KOPT-K1 (cell line): Measurements from ENCODE around the gene ZNF662.

ENCODE experiments used
- H3K27ac ChIP-seq: fragments of 200-600 bp; sonication (generic); 2 replicates; pipeline ENCODE4 v1.5.1; 2016; ENCODE audit warnings: antibody characterized with exemption, mild to moderate bottlenecking, low read depth, low read length; ENCODE audit not compliant: poor library complexity, severe bottlenecking
- H3K36me3 ChIP-seq: fragments of 200-600 bp; sonication (generic); 2 replicates; pipeline ENCODE4 v1.5.1; 2017; ENCODE audit warnings: antibody characterized with exemption, mild to moderate bottlenecking, low read length, moderate library complexity; ENCODE audit not compliant: insufficient read depth
- H3K9me3 ChIP-seq: fragments of 200-600 bp; sonication (generic); 2 replicates; pipeline ENCODE4 v1.5.1; 2017; ENCODE audit warnings: antibody characterized with exemption, low read length, mild to moderate bottlenecking; ENCODE audit not compliant: insufficient read depth, poor library complexity, severe bottlenecking

The ZNF662 gene

DNA sequence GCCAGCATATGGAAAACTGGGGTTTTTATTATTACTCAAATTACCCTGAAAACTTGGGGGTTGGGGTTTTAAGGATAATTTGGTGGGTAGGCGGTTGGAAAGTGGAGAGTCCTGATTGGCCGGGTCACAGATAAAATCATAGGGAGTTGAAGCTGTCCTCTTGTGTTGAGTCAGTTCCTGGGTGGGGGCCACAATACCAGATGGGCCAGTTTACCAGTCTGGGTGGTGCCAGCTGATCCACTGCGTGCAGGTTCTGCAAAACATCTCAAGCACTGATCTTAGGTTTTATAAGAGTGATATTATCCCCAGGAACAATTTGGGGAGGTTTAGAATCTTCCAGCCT lies 4.9 kb upstream of the ZNF662 start:
- Histone ChIP-seq H3K36me3 (no peaks in the 10 kb centered on the region), H3K27ac (no peak overlapping the region)

DNA sequence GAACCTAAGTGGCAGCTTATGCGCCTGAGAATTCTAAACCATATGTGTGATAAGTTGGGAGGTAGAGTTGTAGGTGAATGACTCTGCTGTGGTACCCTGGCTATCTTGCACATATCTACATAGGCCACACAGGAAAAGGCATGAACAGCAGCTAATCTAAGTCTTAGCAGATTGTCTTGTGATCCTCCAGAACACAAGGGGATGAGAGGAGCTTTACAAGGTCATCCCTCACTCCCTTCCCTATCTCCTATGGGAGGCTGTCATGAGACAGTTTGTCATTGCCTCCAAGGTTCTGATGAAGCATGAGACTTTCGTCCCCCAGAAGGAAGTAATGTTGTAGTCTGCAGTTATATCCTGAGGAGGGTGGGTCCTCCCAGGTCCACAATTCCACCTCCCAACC lies 3.7 kb upstream of the ZNF662 start:
- Histone ChIP-seq H3K9me3 (peaks cover 15% of the 10 kb centered on the region), H3K27ac (no peak overlapping the region), H3K36me3 (no peaks in the 10 kb centered on the region)

More for the DNA sequence above, 4.9 kb upstream of the ZNF662 start:
- H3K9me3 ChIP-seq, result peaks cover 10% of the 10 kb centered on the region

GRCh38 chr3:42904076-42904475 lies 1.9 kb upstream of the ZNF662 start:
- Histone ChIP-seq H3K36me3 (no peaks in the 10 kb centered on the region), H3K9me3 (peaks cover 19% of the 10 kb centered on the region), H3K27ac (no peak overlapping the region)

DNA sequence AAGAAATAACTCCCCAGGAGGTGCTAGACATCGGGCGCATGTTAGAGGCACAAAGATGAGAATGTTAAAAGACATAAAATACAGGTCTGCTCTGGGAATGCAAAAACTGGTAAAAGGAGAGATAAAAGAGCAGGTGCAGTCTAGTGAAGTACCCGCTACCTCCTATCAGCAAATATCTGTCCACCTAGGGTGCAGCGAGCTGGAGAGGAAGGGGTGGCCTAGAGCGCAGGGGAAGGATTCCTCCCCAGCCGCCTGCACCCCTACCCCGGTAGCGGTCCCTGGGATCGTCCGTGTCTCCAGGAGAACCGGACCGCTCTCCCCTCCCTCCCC lies 237 bp upstream of the ZNF662 start:
- Histone ChIP-seq H3K36me3 (no peaks in the 10 kb centered on the region), H3K27ac (no peak overlapping the region), H3K9me3 (peaks cover 30% of the 10 kb centered on the region)

DNA sequence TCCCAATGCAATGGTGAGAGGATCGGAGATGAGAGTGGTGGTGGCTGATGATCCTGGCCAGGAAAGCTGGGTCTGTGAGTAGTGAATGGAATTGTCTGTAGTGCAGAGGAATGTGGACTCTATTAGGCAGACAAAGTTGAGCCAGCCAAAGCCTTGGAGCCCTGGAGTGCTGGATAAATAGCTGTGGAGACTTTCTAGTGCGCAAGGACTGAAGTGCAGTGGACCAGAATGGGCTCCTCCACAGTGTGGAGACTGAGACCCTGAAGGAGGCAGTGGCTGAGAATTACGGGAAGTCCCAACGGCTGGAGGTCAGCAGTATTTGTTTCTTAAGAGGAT lies 874 bp downstream of the ZNF662 start:
- no peaks in the 10 kb centered on the region for H3K36me3 ChIP-seq
- peaks cover 38% of the 10 kb centered on the region for H3K9me3 ChIP-seq
- no peak overlapping the region for H3K27ac ChIP-seq

GRCh38 chr3:42908675-42909074 lies 2.7 kb downstream of the ZNF662 start:
- Histone ChIP-seq H3K27ac (no peak overlapping the region), H3K36me3 (no peaks in the 10 kb centered on the region), H3K9me3 (peaks cover 48% of the 10 kb centered on the region)

DNA sequence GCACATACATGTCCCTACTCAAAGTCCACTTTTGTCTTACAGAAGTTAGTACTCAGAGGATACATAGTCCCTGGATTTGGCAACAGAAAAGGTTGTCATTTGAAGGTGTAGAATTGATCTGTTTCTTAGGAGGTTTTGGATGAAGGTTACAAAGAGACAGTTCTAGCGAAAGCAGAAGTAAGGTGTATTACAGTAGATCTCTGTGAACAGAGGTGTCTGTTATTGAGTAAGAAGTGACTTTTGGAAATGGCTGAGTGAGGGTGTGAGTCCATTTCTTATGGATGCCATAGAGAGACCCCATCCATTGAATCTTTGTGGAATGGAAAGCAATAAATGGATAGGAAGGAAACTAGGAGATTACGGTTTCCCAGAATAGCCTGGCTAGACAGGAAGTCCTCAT lies 5.6 kb downstream of the ZNF662 start:
- H3K36me3 ChIP-seq, result no peaks in the 10 kb centered on the region
- H3K27ac ChIP-seq, result no peak overlapping the region
- peaks cover 62% of the 10 kb centered on the region for H3K9me3 ChIP-seq

DNA sequence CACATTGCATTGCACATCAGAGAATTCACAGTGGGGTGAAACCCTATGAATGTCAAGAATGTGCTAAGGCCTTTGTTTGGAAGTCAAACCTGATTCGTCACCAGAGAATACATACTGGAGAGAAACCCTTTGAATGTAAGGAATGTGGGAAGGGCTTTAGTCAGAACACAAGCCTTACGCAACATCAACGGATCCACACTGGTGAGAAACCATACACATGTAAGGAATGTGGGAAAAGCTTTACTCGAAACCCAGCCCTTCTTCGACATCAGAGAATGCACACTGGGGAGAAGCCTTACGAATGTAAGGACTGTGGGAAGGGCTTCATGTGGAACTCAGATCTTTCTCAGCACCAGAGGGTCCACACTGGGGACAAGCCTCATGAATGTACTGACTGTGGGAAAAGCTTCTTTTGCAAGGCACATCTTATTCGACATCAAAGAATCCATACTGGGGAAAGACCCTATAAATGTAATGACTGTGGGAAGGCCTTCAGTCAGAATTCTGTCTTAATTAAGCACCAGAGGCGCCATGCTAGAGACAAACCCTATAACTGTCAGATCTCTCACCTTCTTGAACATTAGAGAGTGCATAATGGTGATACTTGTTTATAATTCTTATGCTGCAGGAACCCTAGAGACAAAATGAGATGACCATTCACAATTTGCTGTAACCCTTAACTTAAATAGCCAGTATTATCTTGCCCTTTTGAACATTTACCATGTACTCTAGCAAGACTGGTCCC lies 9.0 kb downstream of the ZNF662 start:
- Histone ChIP-seq H3K36me3 (no peaks in the 10 kb centered on the region), H3K27ac (no peak overlapping the region), H3K9me3 (peaks cover 73% of the 10 kb centered on the region)

DNA sequence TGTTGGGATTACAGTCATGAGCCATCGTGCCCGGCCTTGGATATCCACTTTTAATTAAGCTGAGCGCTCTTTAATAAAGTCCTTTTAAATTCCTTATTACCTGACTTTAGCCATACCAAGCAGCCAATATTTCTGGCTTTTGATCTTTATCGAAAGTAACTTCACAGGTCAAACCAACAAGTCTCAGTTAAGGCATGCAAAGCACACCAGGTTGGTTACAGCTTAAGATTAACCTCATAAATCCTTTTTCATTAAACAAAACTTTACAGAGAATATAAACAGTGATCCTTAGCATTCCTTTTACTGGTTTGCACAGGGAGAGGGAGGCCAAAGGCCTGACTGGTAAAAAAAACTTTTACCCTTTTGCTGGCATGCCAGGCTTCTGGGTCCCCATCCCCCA lies 17.7 kb downstream of the ZNF662 start:
- Histone ChIP-seq H3K9me3 (peaks cover under 1% of the 10 kb centered on the region), H3K27ac (no peak overlapping the region), H3K36me3 (no peaks in the 10 kb centered on the region)

GRCh38 chr3:42926310-42926709 lies 20.4 kb downstream of the ZNF662 start:
- H3K27ac ChIP-seq, result no peak overlapping the region
- no peaks in the 10 kb centered on the region for H3K36me3 ChIP-seq
- H3K9me3 ChIP-seq, result no peaks in the 10 kb centered on the region

- no peaks in the 10 kb centered on the region for H3K36me3 ChIP-seq
- no peak overlapping the region for H3K27ac ChIP-seq
- no peaks in the 10 kb centered on the region for H3K9me3 ChIP-seq
Measured at GRCh38 chr3:42934111-42934510, 28.2 kb downstream of the ZNF662 start.

DNA sequence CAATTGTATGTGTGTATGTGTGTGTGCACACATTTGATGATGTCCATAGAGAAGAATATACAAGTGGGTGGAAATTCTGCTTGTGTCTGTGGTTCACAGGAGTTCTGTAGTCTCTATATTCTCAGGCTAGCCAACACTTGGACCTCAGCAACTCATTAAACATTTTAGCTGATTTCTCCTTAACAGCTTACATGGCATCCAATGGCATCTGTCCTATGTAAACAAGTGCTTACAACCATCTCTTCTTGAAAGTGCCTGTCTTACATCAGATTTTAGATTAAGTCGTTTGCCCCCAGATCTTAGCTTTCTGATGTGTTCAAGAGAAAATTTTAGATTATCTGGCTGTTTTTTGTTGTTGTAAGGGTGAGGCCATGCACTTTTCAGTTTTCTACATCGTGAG lies 29.0 kb downstream of the ZNF662 start:
- no peaks in the 10 kb centered on the region for H3K9me3 ChIP-seq
- H3K36me3 ChIP-seq, result no peaks in the 10 kb centered on the region
- H3K27ac ChIP-seq, result no peak overlapping the region

DNA sequence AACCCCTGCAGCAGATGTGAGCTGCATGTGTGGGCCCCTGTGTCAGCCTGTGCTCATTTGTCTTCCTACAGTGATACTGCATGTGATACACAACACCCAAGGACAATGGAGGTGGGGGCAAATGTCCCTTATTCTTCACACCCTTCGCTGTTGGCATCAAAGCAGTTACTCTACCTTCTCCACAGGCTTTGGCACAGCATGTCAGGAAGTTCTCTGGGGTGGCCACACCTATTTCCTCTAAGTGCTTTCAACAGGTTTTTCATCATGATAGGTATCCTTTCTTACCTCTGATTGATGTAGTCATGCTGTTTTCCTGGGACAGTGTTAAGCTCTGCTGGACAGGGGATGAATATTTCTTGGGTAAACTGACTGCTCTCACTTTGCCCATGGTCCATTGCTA lies 29.5 kb downstream of the ZNF662 start:
- no peaks in the 10 kb centered on the region for H3K9me3 ChIP-seq
- H3K27ac ChIP-seq, result no peak overlapping the region
- H3K36me3 ChIP-seq, result no peaks in the 10 kb centered on the region

GRCh38 chr3:42936157-42936981 lies 30.4 kb downstream of the ZNF662 start:
- Histone ChIP-seq H3K27ac (no peak overlapping the region), H3K36me3 (no peaks in the 10 kb centered on the region), H3K9me3 (no peaks in the 10 kb centered on the region)

DNA sequence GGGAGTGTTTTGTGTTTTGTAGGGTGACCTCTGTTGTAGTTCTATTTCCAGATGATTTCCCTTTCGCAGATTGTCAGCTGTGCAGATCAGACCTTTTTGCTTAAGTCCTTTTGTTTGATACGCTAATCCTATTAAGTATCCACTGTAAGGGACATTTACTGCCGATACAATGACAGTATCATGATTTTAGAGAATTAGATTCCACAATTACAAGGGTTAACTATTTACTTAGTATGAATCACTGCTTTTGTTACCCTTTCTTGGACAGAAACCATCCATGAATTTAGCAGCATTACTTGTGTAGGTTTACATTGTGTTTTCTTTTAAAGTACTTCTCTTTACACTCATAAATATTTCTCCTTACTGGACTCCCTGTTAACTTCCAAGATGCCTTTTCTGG lies 31.4 kb downstream of the ZNF662 start:
- no peak overlapping the region for H3K27ac ChIP-seq
- H3K36me3 ChIP-seq, result no peaks in the 10 kb centered on the region
- no peaks in the 10 kb centered on the region for H3K9me3 ChIP-seq

GRCh38 chr3:42942693-42943092 lies 36.8 kb downstream of the ZNF662 start:
- H3K27ac ChIP-seq, result no peak overlapping the region
- H3K9me3 ChIP-seq, result no peaks in the 10 kb centered on the region
- no peaks in the 10 kb centered on the region for H3K36me3 ChIP-seq
